UCSD-AML1 (cell line): ENCODE results near the gene CTXND2.

Experiments
- DNase-seq: peaks from one replicate; lab custom pipeline; 2025; ENCODE audit not compliant: unreplicated experiment; lab: John Stamatoyannopoulos, UW

The CTXND2 gene

DNA sequence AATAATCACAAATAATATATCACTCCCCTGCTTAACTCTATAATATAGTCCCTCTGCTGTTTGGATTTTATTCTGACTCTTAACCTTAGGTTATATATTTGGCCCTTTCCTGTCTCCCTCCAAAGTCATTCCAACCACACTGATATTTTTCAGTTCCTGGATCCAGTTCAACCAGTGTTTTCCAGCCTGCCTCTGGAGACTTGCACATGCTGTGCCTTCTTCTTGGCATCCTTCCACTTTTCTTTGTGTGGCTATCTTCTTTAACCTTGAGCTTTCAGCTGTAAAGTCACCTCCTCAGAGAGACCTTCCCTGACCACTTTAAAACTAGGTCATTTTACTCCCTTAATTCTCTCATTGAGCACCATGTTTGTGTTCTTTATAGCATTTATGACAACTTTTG is 68.3 kb downstream of the CTXND2 start:
- no peak for DNase-seq

GRCh38 chr1:150957666-150958065 is 70.7 kb downstream of the CTXND2 start:
- no peak for DNase-seq

DNA sequence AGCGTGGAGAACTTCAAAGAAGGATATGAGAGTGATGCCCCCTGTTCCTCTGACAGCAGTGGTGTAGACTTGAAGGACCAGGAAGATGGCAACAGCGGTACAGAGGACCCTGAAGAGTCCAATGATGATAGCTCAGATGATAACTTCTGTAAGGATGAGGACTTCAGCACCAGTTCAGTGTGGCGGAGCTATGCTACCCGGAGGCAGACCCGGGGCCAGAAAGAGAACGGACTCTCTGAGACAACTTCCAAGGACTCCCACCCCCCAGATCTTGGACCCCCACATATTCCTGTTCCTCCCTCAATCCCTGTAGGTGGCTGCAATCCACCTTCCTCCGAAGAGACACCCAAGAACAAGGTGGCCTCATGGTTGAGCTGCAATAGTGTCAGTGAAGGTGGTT is 73.7 kb downstream of the CTXND2 start:
- no peak for DNase-seq

DNA sequence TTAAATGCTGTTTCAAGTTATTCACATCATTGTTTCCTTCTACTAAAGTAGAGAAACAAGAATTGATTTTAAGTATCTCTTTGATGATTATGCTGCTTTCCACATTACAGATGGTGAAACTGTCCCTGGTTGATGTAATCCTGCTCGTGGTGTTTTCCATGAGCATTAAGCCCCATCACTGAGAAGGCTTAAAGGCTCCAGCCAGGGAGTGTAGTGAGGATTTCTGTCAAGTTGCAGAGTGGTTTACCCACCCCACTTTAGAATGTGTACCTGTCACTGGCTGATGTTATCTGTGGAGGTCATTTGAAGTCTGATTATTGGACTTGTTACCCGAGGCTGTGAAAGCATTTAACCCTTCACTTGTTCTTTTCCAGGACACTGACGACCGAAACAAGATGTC is 74.8 kb downstream of the CTXND2 start:
- no peak for DNase-seq
